Measurements from ENCODE around the gene PLEKHA1.

Gene PLEKHA1

GRCh38 chr10:122435212-122435827 lies 60.8 kb downstream of the PLEKHA1 start:
- H4K20me1 ChIP-seq (ENCODE audit: insufficient read depth, low read length) = no peaks in the 10 kb centered on the region
- no peaks in the 10 kb centered on the region for H3K36me3 ChIP-seq (ENCODE audit: insufficient read depth, low read length)
- H3K27ac ChIP-seq (ENCODE audit: low read depth, low read length, poor library complexity, severe bottlenecking) = no peak overlapping the region
- H3K9me3 ChIP-seq (ENCODE audit: low read length) = no peaks in the 10 kb centered on the region
- TF ChIP-seq EZH2 (IDR thresholded peaks at IDR 0.05; ENCODE audit: borderline replicate concordance, low read length) = no peak
- TF ChIP-seq CTCF (IDR thresholded peaks at IDR 0.05; ENCODE audit: low read length) = peak; percentile 62
- H3K9ac ChIP-seq (ENCODE audit: low read length) = no peak overlapping the region
- no peaks in the 10 kb centered on the region for H3K27me3 ChIP-seq (ENCODE audit: insufficient read depth, low read length)
- no peaks in the 10 kb centered on the region for H3K4me1 ChIP-seq (ENCODE audit: insufficient read depth, low read length, severe bottlenecking)
- H3K4me2 ChIP-seq (ENCODE audit: low read length) = no peak overlapping the region
- H3K9me2 ChIP-seq (ENCODE audit: low read depth, low read length) = no peaks in the 10 kb centered on the region
- no peaks in the 10 kb centered on the region for H3K79me2 ChIP-seq (ENCODE audit: insufficient read depth, low read length)
- no peak overlapping the region for H2AFZ ChIP-seq (ENCODE audit: low read length)
- H3K4me3 ChIP-seq (ENCODE audit: low read depth, low read length, poor library complexity, severe bottlenecking) = no peak overlapping the region
- no peaks in the 10 kb centered on the region for H3F3A ChIP-seq (ENCODE audit: insufficient read depth, low read length)

- H3F3A ChIP-seq (ENCODE audit: insufficient read depth, low read length) = no peaks in the 10 kb centered on the region
- no peak overlapping the region for H3K27ac ChIP-seq (ENCODE audit: low read depth, low read length, poor library complexity, severe bottlenecking)
- no peak overlapping the region for H2AFZ ChIP-seq (ENCODE audit: low read length)
- H3K4me2 ChIP-seq (ENCODE audit: low read length) = no peak overlapping the region
- H4K20me1 ChIP-seq (ENCODE audit: insufficient read depth, low read length) = no peaks in the 10 kb centered on the region
- no peaks in the 10 kb centered on the region for H3K9me3 ChIP-seq (ENCODE audit: low read length)
- H3K79me2 ChIP-seq (ENCODE audit: insufficient read depth, low read length) = no peaks in the 10 kb centered on the region
- H3K4me3 ChIP-seq (ENCODE audit: low read depth, low read length, poor library complexity, severe bottlenecking) = no peak overlapping the region
- TF ChIP-seq EZH2 (IDR thresholded peaks at IDR 0.05; ENCODE audit: borderline replicate concordance, low read length) (no peak), CTCF (IDR thresholded peaks at IDR 0.05; ENCODE audit: low read length) (no peak)
- no peak overlapping the region for H3K9ac ChIP-seq (ENCODE audit: low read length)
- H3K36me3 ChIP-seq (ENCODE audit: insufficient read depth, low read length) = no peaks in the 10 kb centered on the region
- H3K9me2 ChIP-seq (ENCODE audit: low read depth, low read length) = no peaks in the 10 kb centered on the region
- H3K27me3 ChIP-seq (ENCODE audit: insufficient read depth, low read length) = no peaks in the 10 kb centered on the region
- no peaks in the 10 kb centered on the region for H3K4me1 ChIP-seq (ENCODE audit: insufficient read depth, low read length, severe bottlenecking)
These were observed 67.5 kb downstream of the PLEKHA1 start for GRCh38 chr10:122441961-122442360.

GRCh38 chr10:122445469-122445868 lies 71.0 kb downstream of the PLEKHA1 start:
- no peaks in the 10 kb centered on the region for H4K20me1 ChIP-seq (ENCODE audit: insufficient read depth, low read length)
- no peak overlapping the region for H3K4me2 ChIP-seq (ENCODE audit: low read length)

More at GRCh38 chr10:122445469-122445868, 71.0 kb downstream of the PLEKHA1 start:
- TF ChIP-seq CTCF (IDR thresholded peaks at IDR 0.05; ENCODE audit: low read length) (no peak), EZH2 (IDR thresholded peaks at IDR 0.05; ENCODE audit: borderline replicate concordance, low read length) (no peak)
- Histone ChIP-seq H3K79me2 (ENCODE audit: insufficient read depth, low read length) (no peaks in the 10 kb centered on the region), H3K36me3 (ENCODE audit: insufficient read depth, low read length) (no peaks in the 10 kb centered on the region), H3K9ac (ENCODE audit: low read length) (no peak overlapping the region), H2AFZ (ENCODE audit: low read length) (no peak overlapping the region), H3K4me3 (ENCODE audit: low read depth, low read length, poor library complexity, severe bottlenecking) (no peak overlapping the region), H3K9me3 (ENCODE audit: low read length) (no peaks in the 10 kb centered on the region), H3F3A (ENCODE audit: insufficient read depth, low read length) (no peaks in the 10 kb centered on the region), H3K9me2 (ENCODE audit: low read depth, low read length) (no peaks in the 10 kb centered on the region), H3K27ac (ENCODE audit: low read depth, low read length, poor library complexity, severe bottlenecking) (no peak overlapping the region), H3K4me1 (ENCODE audit: insufficient read depth, low read length, severe bottlenecking) (no peaks in the 10 kb centered on the region), H3K27me3 (ENCODE audit: insufficient read depth, low read length) (no peaks in the 10 kb centered on the region)

Measured in OCI-LY1 (cell line).